Measurements from ENCODE around the gene TOX2.
A peak's percentile ranks its signal among the peaks of the same experiment; 100 is the strongest.

Gene TOX2

DNA sequence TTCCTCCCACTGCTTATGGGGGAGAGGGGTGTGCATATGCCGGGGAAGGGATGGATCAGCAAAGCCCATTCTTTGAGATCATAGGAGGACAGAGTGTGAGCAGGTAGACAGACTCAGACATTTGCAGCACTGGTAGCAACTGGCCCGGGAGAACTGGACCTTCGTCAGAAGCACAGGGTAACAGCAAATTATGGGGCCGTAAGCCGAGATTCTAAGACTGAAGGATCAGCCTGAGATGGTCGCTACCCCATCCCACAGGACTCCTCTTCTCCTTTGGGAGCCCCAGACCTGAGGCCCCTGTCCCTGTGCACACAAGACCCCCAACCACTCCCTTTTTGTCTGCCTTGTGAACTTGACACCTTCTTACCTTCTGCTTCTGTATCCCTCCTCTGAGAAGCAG, 106.5 kb downstream of the TOX2 start:
- DNase-seq, result no peak

GRCh38 chr20:44021900-44022299, 107.2 kb downstream of the TOX2 start:
- DNase-seq, result no peak

GRCh38 chr20:44022464-44022863, 107.8 kb downstream of the TOX2 start:
- DNase-seq, result no peak

DNA sequence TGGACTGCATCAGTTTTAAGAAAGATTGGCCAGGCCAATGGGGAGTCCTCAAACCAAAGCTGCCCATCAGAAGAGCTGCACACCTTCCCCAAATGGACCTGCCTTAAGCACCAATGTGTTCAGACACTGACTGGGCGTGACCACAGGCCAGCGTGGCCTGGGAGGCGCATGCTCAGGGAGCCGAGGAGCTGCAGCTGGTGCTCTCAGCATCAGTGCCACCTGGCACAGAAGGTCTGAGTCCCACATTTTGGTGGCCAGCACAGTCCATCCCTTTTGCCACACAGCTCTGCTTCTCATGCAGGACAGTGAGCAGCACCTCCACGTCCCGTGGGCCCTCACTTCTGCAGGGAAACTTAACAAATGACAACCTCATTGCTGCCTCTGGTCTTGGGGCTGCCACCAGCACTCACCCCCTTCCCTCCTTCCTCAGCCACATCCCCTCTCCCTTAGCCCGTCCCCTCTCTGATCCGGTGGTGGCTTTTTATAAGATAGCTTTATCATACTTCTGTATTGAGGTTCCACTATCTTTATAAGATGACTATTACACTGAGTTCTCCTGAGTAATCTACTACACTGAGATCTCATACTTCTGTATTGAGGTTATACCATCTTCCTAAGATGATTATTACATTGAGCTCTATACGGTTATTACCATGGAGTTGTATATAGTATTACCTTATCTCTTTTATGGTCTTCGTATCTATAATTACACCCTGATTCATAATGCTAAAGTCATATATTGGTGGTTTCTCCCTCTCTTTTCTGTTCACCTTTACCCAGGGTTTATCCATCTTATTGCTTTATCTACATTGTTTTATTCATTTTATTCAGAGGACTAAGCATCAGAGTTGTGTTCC, 109.1 kb downstream of the TOX2 start:
- no peak for DNase-seq

DNA sequence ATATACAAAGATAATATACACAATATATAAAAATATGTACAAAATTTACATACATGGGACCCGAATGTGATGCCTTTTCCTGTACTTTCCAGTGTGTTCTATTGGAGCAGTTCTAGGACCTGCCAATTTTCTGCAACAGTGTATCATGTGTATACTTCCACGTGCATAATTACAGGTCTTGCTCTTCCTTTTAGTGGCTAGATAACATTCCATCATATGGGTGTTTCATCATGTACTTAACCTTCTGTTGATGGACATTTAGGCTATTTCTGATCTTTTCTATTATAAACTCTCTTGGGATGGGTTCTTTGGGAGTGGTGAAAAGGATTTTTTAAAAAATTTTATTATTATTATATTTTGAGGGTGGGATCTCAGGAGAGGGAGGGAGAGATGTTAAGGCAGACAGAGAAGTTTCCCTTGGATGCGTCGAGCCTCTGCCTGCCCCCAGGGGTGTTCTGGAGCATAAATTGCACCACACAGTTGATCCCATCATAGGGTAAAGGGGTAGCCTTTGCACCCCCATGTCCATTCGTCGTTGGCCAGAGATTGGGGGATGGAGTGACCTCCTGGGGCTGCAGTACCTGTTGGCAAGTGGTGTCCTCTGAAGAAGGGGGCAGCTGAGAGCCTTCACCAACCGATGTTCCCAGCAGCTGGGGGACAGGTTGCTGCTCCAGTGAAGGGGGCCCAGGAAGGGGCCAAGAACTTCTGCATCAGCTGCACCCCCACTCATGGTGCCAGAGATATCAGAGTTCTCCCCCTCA, 110.3 kb downstream of the TOX2 start:
- no peak for DNase-seq

GRCh38 chr20:44025756-44026155, 111.1 kb downstream of the TOX2 start:
- DNase-seq, result no peak

DNA sequence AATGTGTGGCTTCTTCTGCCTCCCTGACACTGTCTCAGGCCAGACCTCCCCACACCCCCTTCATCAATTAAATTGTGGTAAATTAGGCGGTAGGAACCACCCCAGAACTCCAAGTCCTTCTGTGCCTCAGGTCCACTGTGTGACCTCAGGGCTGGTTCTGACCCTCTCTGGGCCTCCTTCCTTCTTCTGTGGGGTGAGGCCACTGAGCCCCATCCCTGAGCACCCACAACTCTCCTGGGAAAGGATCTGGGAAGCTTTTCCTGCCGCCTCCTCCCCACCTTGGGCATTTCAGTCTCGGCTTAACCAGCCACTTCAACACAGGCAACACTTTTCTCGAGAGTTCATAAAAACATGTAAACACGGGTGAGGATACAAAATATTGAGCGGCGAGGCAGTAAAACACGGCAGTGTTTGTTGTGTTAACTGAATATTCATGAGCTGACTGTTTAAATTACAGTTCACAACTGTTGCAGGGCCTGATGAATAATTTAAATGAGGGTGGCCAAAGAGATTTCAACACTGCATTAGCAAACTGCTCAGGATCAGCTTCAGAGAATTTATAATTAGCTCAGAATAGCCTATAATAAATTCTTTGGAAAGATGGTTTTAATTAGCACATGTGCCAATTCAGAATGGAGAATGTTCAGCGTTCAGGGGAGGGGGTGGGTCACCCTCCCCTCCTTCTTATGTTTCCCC, 112.1 kb downstream of the TOX2 start:
- DNase-seq, result no peak

GRCh38 chr20:44027343-44028002, 112.8 kb downstream of the TOX2 start:
- DNase-seq, result no peak

DNA sequence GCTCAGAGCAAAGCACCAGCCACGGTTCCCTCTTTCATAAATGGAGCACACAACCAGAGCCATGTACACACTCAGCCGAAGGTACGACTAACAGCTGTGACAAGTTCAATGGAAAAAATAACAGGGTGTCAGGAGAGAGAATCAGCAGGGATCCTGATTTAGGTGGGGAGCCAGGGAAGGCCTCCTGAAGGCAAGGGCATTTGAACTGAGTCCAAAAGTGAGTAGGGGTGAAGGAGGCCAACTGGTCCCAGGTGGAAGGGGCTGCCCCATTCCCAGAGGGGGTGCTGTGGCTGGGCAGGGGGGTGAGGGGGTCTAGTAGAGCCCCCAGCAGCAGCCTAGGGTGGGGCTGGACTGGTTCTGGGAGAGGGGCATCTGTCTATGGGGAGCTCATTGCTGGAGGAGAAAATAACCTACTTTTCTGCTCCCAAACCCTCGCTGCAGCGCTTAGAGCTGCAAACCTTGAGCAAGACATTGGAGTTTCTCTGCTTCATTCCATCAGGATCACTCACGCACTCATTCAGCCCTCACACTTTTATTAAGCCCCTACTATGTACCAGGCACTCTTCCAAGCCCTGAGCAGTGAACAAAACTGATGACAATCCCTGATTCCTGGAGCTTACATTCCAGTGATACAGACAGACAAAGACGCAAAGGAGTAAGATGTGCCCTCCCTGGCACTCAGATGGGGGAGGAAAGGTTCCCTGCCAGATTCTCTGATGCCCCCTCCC, 113.5 kb downstream of the TOX2 start:
- no peak for DNase-seq

- DNase-seq, result peak; percentile 8 to 33
These were observed 114.5 kb downstream of the TOX2 start for GRCh38 chr20:44028868-44029847.

DNA sequence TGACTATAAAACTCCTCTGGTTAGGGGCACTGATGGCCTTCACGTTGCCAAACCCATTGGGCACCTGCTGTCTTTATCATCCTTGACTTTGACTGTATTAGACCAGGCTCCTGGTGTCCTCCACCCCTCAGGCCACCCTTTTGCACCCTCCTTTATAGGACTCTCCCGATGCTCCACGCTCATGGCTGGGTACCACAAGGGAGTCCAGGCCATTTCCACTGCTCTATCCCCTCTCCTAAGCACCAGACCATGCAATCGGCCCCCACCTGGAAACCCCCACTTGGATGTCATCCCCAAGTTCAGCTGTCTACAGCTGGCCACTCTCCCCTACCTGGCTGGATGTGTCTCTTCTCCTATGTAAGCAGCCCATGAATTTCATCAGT, 115.2 kb downstream of the TOX2 start:
- DNase-seq, result no peak

DNA sequence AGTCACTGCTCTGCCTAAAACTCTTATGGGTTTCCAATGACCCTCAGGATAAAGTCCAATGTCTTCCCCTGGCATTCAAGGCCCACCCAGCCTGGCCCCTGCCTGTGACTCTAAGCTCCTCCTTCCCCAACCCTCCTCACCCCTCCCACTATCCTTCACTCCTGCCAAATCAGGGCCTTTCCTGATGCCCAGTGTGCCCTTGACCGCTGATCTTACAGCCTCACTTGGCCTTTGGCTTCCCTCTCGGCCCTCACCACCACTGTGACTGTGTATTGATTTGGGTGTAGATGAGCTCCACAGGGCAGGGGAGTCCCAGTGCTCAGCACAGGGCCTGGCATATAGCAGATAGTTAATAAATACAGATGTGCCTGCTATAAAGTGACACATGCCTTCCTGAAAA, 115.7 kb downstream of the TOX2 start:
- DNase-seq, result no peak

DNA sequence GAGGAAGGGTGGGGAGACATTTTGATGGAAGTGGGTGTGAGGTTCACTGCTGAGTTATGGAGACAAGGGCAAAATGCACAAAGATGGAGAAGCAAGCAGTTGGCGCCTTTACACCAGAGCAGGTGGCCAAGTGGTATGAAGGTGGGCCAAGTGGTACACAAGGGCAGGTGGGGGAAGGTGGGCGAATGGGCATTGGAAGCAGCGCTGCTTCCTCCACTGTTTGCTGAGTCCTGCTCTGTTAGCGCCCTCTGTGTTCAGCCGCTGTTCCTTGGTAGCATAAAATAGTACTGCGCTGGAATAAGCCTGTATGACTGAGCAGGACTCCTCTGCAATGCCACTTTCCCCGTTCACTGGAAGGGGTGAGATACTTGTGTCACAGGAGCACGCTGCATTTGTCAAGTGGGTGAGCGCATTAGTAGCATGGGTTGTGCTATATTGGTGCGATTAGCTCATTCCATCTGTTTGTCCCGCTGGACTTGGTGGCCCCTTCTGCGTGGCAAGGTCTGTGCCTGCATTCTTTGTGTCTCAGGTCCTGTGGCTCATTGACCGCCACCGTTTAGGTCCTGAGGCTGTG, 116.4 kb downstream of the TOX2 start:
- no peak for DNase-seq

DNA sequence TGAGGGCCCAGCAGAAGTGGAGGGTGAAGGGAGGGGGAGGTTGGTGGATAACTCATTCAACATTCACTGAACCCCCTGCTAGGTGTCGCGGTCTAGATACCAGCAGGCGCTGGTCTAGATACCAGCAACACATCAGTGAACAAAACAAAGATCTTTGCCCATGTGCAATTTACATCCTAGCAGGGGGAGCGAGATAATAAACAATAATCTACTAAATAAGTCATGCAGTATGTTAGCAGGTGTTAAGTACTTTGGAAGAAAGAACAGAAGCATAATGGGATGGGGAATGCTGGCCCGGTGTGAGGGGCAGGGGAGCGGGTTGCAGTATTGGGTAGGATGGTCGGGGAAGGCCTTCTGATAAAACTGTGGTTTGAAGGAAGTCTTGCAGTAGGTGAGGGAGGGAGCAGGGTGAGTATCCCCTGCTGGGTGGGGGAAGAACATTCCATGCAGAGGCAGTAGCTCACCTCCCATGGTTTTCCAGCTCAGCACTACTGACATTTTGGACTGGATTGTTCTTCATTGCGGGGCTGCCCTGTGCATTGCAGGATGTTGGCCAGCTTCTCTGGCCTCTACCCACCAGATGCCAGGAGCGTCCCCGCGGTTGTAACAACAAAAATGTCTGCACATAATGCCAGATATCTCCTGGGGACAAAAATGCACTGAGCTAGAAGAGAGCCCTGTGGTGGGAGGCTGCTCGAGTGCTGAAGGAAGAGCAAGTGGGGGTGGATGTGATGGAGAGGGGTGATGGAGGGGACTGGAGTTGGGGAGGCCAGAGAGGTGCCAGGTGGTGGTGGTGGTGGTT, 117.3 kb downstream of the TOX2 start:
- no peak for DNase-seq

DNA sequence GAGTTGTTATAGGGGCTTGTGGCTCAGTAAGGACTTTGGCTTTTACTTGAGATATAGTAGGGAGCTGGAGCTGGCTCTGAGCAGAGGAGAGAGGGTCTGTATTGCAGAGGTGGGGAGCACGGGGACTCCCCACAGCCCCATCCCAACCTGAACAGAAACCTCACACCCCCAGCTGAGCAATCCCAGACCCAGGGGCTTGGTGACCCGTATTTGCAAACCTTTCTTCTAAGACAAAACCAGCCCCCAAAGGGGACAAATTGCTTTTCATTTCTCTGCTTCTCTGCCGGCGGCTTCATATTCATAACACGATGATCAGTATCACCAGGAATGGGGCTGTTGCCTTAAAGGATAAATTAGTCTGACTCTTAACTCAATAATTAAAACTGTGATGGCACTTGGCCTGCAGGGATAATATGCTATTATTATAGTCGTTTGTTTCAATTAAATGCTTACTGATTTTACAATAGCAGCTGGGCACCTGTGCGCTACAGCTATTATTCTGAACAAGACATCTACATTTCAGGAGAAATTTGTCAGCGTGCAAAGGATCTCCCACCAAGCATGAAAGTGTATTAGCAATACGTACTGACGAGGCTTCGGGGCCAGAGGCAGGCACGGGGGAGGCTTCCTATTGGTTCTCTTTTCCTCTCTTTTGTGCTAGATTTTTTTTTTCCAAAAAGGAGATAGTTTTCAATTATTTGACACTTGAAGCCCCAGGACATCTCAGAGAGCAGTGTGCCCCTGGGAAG, 118.1 kb downstream of the TOX2 start:
- no peak for DNase-seq

GRCh38 chr20:44033344-44033743, 118.7 kb downstream of the TOX2 start:
- no peak for DNase-seq

- DNase-seq, result no peak
These were observed 119.2 kb downstream of the TOX2 start for GRCh38 chr20:44033873-44034272.

DNA sequence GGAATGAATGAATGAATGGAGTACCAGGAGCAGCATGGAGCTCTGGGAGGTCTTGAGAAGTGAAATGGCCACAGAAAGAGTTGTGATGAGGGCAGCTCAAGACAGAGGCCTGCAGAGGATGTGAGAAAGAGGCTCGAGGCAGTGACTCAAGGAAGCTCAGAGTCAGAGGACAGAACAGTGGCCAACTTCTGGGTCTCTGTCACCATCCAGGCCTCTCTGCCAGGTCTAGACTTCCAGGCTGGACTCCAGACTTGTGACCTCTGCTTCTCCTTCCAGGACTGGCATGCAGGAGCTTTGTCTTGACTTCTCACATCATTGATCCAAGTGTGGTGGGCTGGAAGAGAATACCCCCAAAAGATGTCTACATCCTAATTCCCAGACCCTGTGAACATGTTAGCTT, 119.8 kb downstream of the TOX2 start:
- DNase-seq, result no peak

DNA sequence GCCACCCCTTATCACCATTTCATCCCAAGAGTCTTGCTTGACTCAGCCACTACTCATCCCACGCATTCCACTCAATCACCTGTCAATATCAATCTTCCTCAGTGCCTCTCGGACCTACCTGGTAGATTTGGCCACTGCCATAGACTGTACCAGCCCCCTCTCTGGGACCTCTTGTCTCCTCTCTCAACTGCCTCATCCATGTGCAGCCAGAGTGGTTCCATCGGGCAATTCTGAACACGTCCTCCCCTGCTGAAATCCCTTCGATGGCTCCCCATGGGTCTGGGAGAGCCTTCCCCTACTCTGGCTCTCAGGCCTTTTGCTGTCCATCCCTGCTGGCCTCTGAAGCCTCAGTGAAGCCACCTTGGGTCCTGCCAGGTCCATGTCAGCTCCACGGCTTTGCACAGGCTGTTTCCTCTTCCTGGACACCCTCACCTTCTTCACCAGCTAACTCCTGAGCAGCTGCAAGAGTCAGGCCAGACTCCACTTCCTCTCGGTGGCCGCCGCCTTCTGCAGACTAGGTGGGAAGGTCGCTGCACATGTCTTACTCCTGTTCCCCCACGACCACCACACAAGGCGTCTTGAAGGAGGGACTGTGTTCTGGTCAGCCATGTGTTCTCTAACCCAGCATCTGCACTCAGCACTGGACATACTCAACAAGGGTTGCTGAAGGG, 120.4 kb downstream of the TOX2 start:
- no peak for DNase-seq

Measured in activated CD4-positive, alpha-beta T cell treated with anti-CD3 and anti-CD28 coated beads, Interleukin-2, amount 50 U/mL, for 48 hours (primary cell).